ENCODE results near the gene PAK6.

DNA sequence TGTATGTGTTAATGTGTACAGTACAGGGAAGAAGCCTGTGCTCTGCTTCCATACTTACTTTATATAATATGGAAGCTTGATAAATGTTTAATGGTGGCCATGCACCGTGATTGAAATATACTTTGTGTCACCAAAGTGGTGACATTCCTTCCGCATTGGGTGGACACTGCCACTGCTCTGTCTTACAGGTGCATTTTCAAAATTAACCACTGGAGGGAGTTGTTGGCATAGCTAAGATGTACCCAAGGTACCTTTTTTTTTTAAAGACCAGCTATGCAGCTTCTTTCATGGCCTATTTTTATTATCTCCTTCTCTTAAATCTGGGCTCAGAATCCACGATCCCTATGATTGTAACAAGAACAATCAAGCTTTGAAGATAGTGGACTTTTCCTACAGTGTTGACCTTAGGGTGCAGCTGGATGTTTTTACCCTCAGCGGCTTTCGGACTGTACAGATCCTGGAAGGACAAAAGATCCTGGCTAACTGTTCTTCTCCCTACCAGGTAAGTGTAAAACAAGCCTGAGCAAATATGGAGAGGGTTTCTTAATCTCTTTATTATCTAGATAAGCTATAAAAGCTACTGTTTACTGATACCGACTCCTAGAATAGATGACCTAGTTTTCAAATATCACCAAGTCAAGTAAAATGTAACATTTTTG lies 21.6 kb upstream of the PAK6 start:
- TF ChIP-seq, protein P1, sequence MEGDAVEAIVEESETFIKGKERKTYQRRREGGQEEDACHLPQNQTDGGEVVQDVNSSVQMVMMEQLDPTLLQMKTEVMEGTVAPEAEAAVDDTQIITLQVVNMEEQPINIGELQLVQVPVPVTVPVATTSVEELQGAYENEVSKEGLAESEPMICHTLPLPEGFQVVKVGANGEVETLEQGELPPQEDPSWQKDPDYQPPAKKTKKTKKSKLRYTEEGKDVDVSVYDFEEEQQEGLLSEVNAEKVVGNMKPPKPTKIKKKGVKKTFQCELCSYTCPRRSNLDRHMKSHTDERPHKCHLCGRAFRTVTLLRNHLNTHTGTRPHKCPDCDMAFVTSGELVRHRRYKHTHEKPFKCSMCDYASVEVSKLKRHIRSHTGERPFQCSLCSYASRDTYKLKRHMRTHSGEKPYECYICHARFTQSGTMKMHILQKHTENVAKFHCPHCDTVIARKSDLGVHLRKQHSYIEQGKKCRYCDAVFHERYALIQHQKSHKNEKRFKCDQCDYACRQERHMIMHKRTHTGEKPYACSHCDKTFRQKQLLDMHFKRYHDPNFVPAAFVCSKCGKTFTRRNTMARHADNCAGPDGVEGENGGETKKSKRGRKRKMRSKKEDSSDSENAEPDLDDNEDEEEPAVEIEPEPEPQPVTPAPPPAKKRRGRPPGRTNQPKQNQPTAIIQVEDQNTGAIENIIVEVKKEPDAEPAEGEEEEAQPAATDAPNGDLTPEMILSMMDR (IDR thresholded peaks at IDR 0.05), result peak; percentile 85 to 93 (median 87)
- no peak for TF ChIP-seq EP300 (IDR thresholded peaks at IDR 0.05)
- TF ChIP-seq POLR2A (IDR thresholded peaks at IDR 0.05; ENCODE audit: low read depth), result no peak
- no peak for TF ChIP-seq POLR2AphosphoS5 (IDR thresholded peaks at IDR 0.05)
